ENCODE measurements around the gene USP43.

- TF ChIP-seq CTCF (conservative IDR thresholded peaks at IDR 0.05 in 1 of 2, IDR thresholded peaks at IDR 0.05 in 1 of 2; ENCODE audit: low read depth in 1 of 2, low read length in 2 of 2) = no peak
- no peak for TF ChIP-seq EZH2 (IDR thresholded peaks at IDR 0.05; ENCODE audit: low read length, missing control alignments)
These were observed 84.6 kb downstream of the USP43 start for GRCh38 chr17:9729735-9730420.

All from fibroblast of lung (primary cell).